22Rv1 (cell line): ENCODE results near the gene SYTL3.

ENCODE experiments used
- H3K27ac ChIP-seq: fragments of 450-650 bp; 2 replicates; pipeline ENCODE4 v1.5.1; 2017
- ZFX ChIP-seq: fragments of 450-650 bp; IDR thresholded peaks from 2 replicates; pipeline ENCODE4 v1.6.1; 2017; ENCODE audit warnings: antibody characterized with exemption, borderline replicate concordance
- TF ChIP-seq, protein P1 (sequence below): fragments of 450-650 bp; IDR thresholded peaks from 2 replicates; pipeline ENCODE4 v1.5.1; 2017; ENCODE audit warnings: mild to moderate bottlenecking

The SYTL3 gene

DNA sequence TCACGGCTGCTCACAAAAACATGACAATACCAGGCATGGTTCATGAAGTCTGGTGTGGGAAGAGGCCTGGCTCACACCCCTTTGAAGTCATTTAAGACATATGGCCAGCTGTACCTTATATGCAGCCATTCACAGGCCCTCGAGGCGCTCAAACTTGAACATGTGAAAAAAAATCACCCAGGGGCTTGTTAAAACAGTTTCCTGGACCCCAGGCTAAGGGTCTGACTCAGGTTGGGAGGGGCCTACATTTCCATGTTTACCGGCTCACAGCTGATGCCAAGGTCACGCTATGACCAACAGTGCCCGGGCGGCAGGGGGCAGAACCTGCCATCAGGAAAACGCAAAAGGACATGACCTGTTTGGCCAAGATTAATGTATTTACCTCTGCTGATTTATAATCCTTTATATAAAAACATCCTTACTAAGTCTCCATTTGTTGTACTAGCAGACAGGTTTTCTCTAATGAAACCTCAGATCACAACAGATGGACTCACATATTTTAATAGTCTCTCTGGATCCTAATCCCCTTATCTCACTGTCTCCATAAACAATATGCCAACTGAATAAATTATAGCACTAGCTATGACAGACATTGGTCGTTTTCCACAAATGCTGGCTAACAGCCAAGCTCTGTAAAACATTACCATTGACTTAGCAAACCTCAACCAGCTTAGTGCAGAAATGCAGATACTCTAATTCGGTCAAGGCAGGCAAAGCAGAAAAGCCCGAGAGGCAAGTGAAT, 149.4 kb downstream of the SYTL3 start:
- TF ChIP-seq ZFX, result no peak
- TF ChIP-seq, protein P1, sequence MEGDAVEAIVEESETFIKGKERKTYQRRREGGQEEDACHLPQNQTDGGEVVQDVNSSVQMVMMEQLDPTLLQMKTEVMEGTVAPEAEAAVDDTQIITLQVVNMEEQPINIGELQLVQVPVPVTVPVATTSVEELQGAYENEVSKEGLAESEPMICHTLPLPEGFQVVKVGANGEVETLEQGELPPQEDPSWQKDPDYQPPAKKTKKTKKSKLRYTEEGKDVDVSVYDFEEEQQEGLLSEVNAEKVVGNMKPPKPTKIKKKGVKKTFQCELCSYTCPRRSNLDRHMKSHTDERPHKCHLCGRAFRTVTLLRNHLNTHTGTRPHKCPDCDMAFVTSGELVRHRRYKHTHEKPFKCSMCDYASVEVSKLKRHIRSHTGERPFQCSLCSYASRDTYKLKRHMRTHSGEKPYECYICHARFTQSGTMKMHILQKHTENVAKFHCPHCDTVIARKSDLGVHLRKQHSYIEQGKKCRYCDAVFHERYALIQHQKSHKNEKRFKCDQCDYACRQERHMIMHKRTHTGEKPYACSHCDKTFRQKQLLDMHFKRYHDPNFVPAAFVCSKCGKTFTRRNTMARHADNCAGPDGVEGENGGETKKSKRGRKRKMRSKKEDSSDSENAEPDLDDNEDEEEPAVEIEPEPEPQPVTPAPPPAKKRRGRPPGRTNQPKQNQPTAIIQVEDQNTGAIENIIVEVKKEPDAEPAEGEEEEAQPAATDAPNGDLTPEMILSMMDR, result peak; percentile 65
- H3K27ac ChIP-seq, result peak overlapping the region; percentile 75

DNA sequence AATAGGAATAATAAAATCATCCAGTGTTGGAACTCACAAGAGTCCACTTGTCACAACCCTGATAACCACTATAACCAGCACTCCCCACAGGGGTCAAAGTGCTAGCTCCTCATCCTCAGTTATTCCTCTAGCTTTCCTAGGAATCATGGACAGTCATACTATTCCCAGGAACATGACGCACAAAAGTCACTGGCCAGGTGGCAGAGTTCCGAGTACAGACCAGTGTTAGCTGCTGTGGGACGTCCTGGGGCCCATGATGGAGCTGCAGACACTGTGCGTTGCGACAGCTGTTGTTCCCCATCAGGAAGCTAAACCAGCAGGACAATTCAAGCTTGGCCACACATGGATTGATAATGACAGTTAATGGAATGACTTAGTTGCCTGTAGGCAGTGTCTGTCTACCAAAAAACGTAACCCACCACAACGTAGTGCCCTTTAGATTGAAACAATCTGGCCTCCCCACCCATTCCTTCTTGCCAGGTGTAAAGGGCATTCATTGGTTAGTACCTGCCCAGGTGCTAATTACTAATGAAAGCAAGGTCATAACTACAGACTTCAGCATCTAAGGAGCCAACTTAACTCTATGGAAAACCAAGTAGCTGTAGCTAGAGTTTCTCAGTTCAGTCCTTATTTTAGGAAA, 151.9 kb downstream of the SYTL3 start:
- TF ChIP-seq, protein P1, result no peak
- no peak for TF ChIP-seq ZFX
- peak overlapping the region; percentile 75 for H3K27ac ChIP-seq

- peak overlapping the region; percentile 73 for H3K27ac ChIP-seq
- TF ChIP-seq, protein P1, result no peak
- TF ChIP-seq ZFX, result no peak
Measured at GRCh38 chr6:158803733-158804143, 153.9 kb downstream of the SYTL3 start.

- TF ChIP-seq, protein P1, result no peak
- TF ChIP-seq ZFX, result no peak
- H3K27ac ChIP-seq, result peak overlapping the region; percentile 73
Measured at GRCh38 chr6:158804207-158804606, 154.4 kb downstream of the SYTL3 start.

GRCh38 chr6:158805698-158806377, 156.0 kb downstream of the SYTL3 start:
- no peak overlapping the region for H3K27ac ChIP-seq

GRCh38 chr6:158807515-158808441, 157.9 kb downstream of the SYTL3 start:
- peak overlapping the region; percentile 47 for H3K27ac ChIP-seq
- TF ChIP-seq, protein P1, result no peak
- no peak for TF ChIP-seq ZFX

More at GRCh38 chr6:158805698-158806377, 156.0 kb downstream of the SYTL3 start:
- no peak for TF ChIP-seq ZFX
- TF ChIP-seq, protein P1, result no peak
